ENCODE results near the gene NUBPL.
A peak's percentile ranks its signal among the peaks of the same experiment; 100 is the strongest.

Gene NUBPL

GRCh38 chr14:31549817-31550216 is 11.4 kb upstream of the NUBPL start:
- no peak for TF ChIP-seq CTCF (IDR thresholded peaks at IDR 0.05; ENCODE audit: low read depth, low read length)

GRCh38 chr14:31550589-31550988 is 10.6 kb upstream of the NUBPL start:
- Histone ChIP-seq H3K27me3 (ENCODE audit: insufficient read depth, low read depth, severe bottlenecking) (no peaks in the 10 kb centered on the region), H3K4me3 (ENCODE audit: low read depth, low read length) (no peak overlapping the region), H3K27ac (no peak overlapping the region), H3K9me3 (ENCODE audit: severe bottlenecking) (no peaks in the 10 kb centered on the region), H3K36me3 (no peaks in the 10 kb centered on the region)
- no peak for TF ChIP-seq CTCF (IDR thresholded peaks at IDR 0.05; ENCODE audit: low read depth, low read length)
- DNase-seq, result no peak

More at GRCh38 chr14:31549817-31550216, 11.4 kb upstream of the NUBPL start:
- DNase-seq, result no peak
- no peak overlapping the region for H3K27ac ChIP-seq
- no peaks in the 10 kb centered on the region for H3K27me3 ChIP-seq (ENCODE audit: insufficient read depth, low read depth, severe bottlenecking)
- no peaks in the 10 kb centered on the region for H3K36me3 ChIP-seq
- H3K9me3 ChIP-seq (ENCODE audit: severe bottlenecking), result no peaks in the 10 kb centered on the region
- H3K4me3 ChIP-seq (ENCODE audit: low read depth, low read length), result no peak overlapping the region

GRCh38 chr14:31556191-31556590 is 5.0 kb upstream of the NUBPL start:
- no peak for TF ChIP-seq CTCF (IDR thresholded peaks at IDR 0.05; ENCODE audit: low read depth, low read length)
- H3K4me3 ChIP-seq (ENCODE audit: low read depth, low read length), result no peak overlapping the region
- H3K36me3 ChIP-seq, result no peaks in the 10 kb centered on the region
- DNase-seq, result no peak
- H3K9me3 ChIP-seq (ENCODE audit: severe bottlenecking), result no peaks in the 10 kb centered on the region
- H3K27me3 ChIP-seq (ENCODE audit: insufficient read depth, low read depth, severe bottlenecking), result no peaks in the 10 kb centered on the region
- H3K27ac ChIP-seq, result no peak overlapping the region

GRCh38 chr14:31559939-31560338 is 1.3 kb upstream of the NUBPL start:
- TF ChIP-seq CTCF (IDR thresholded peaks at IDR 0.05; ENCODE audit: low read depth, low read length), result no peak
- Histone ChIP-seq H3K9me3 (ENCODE audit: severe bottlenecking) (no peaks in the 10 kb centered on the region), H3K36me3 (no peaks in the 10 kb centered on the region), H3K27me3 (ENCODE audit: insufficient read depth, low read depth, severe bottlenecking) (no peaks in the 10 kb centered on the region), H3K27ac (no peak overlapping the region), H3K4me3 (ENCODE audit: low read depth, low read length) (no peak overlapping the region)
- DNase-seq, result no peak

- Histone ChIP-seq H3K27ac (no peak overlapping the region), H3K27me3 (ENCODE audit: insufficient read depth, low read depth, severe bottlenecking) (no peaks in the 10 kb centered on the region), H3K9me3 (ENCODE audit: severe bottlenecking) (no peaks in the 10 kb centered on the region), H3K36me3 (no peaks in the 10 kb centered on the region), H3K4me3 (ENCODE audit: low read depth, low read length) (peak overlapping the region; percentile 85)
- TF ChIP-seq CTCF (IDR thresholded peaks at IDR 0.05; ENCODE audit: low read depth, low read length), result no peak
- DNase-seq, result no peak
Observed at GRCh38 chr14:31560759-31561154, 447 bp upstream of the NUBPL start.

- no peak overlapping the region for H3K27ac ChIP-seq
- H3K9me3 ChIP-seq (ENCODE audit: severe bottlenecking), result no peaks in the 10 kb centered on the region
- no peak overlapping the region for H3K4me3 ChIP-seq (ENCODE audit: low read depth, low read length)
- H3K36me3 ChIP-seq, result no peaks in the 10 kb centered on the region
- no peaks in the 10 kb centered on the region for H3K27me3 ChIP-seq (ENCODE audit: insufficient read depth, low read depth, severe bottlenecking)
- TF ChIP-seq CTCF (IDR thresholded peaks at IDR 0.05; ENCODE audit: low read depth, low read length), result no peak
- DNase-seq, result no peak
Observed at GRCh38 chr14:31564194-31564593, 3.0 kb downstream of the NUBPL start.
